Adipocyte (in vitro differentiated cells): ENCODE data around the gene GUCA2B.
A peak's percentile ranks its signal among the peaks of the same experiment; 100 is the strongest.

Experiments
- DNase-seq: peaks from one replicate; pipeline ENCODE4 v3.0.0-alpha.2; 2015; ENCODE audit warnings: low read depth
- H3K27me3 ChIP-seq: replicated peaks from 2 replicates; pipeline ENCODE4 v1.7.0; 2013; ENCODE audit warnings: mild to moderate bottlenecking, low read length, moderate library complexity; ENCODE audit not compliant: control insufficient read depth, insufficient read depth
- H3K36me3 ChIP-seq: 2 replicates; pipeline ENCODE4 v1.7.0; 2013; ENCODE audit warnings: low read length, mild to moderate bottlenecking, moderate library complexity; ENCODE audit not compliant: control insufficient read depth, insufficient read depth, severe bottlenecking
- H3K4me1 ChIP-seq: 2 replicates; pipeline ENCODE4 v1.7.0; 2013; ENCODE audit warnings: mild to moderate bottlenecking, low read length, moderate library complexity; ENCODE audit not compliant: control insufficient read depth, insufficient read depth
- H3K4me3 ChIP-seq: 2 replicates; pipeline ENCODE4 v1.7.0; 2013; ENCODE audit warnings: mild to moderate bottlenecking, low read length, moderate library complexity
- H3K9ac ChIP-seq: 2 replicates; pipeline ENCODE4 v1.7.0; 2013; ENCODE audit warnings: mild to moderate bottlenecking, low read length, moderate library complexity
- H3K9me3 ChIP-seq: 2 replicates; pipeline ENCODE4 v1.7.0; 2013; ENCODE audit warnings: mild to moderate bottlenecking, low read length, moderate library complexity; ENCODE audit not compliant: control insufficient read depth

GUCA2B gene

GRCh38 chr1:42143896-42144710 is 9.1 kb upstream of the GUCA2B start:
- no peak for DNase-seq
- H3K4me1 ChIP-seq, result no peaks in the 10 kb centered on the region

GRCh38 chr1:42144711-42145388 is 8.4 kb upstream of the GUCA2B start:
- no peaks in the 10 kb centered on the region for H3K36me3 ChIP-seq
- H3K9ac ChIP-seq, result no peak overlapping the region
- peaks cover 75% of the 10 kb centered on the region for H3K27me3 ChIP-seq
- no peak for DNase-seq
- no peak overlapping the region for H3K4me3 ChIP-seq
- H3K4me1 ChIP-seq, result no peaks in the 10 kb centered on the region
- peaks cover 3% of the 10 kb centered on the region for H3K9me3 ChIP-seq

More at GRCh38 chr1:42143896-42144710, 9.1 kb upstream of the GUCA2B start:
- Histone ChIP-seq H3K4me3 (no peak overlapping the region), H3K9ac (no peak overlapping the region), H3K9me3 (peaks cover 3% of the 10 kb centered on the region), H3K27me3 (peaks cover 74% of the 10 kb centered on the region), H3K36me3 (no peaks in the 10 kb centered on the region)

GRCh38 chr1:42145389-42145716 is 7.9 kb upstream of the GUCA2B start:
- no peak for DNase-seq
- Histone ChIP-seq H3K9me3 (peaks cover 3% of the 10 kb centered on the region), H3K36me3 (no peaks in the 10 kb centered on the region), H3K4me3 (no peak overlapping the region), H3K4me1 (no peaks in the 10 kb centered on the region), H3K27me3 (peaks cover 78% of the 10 kb centered on the region), H3K9ac (no peak overlapping the region)

- Histone ChIP-seq H3K4me1 (no peaks in the 10 kb centered on the region), H3K4me3 (no peak overlapping the region), H3K9me3 (peaks cover 3% of the 10 kb centered on the region), H3K9ac (no peak overlapping the region), H3K27me3 (peaks cover 84% of the 10 kb centered on the region), H3K36me3 (no peaks in the 10 kb centered on the region)
- no peak for DNase-seq
Measured at GRCh38 chr1:42145764-42146625, 7.2 kb upstream of the GUCA2B start.

GRCh38 chr1:42146626-42147320 is 6.4 kb upstream of the GUCA2B start:
- Histone ChIP-seq H3K9ac (no peak overlapping the region), H3K36me3 (no peaks in the 10 kb centered on the region), H3K4me1 (no peaks in the 10 kb centered on the region), H3K27me3 (peaks cover 85% of the 10 kb centered on the region), H3K4me3 (no peak overlapping the region), H3K9me3 (peaks cover 3% of the 10 kb centered on the region)
- peak; percentile 75 for DNase-seq

- H3K27me3 ChIP-seq, result peaks cover 84% of the 10 kb centered on the region
- no peak overlapping the region for H3K9ac ChIP-seq
- H3K9me3 ChIP-seq, result no peaks in the 10 kb centered on the region
- no peak overlapping the region for H3K4me3 ChIP-seq
- H3K36me3 ChIP-seq, result no peaks in the 10 kb centered on the region
- no peaks in the 10 kb centered on the region for H3K4me1 ChIP-seq
- no peak for DNase-seq
Measured at GRCh38 chr1:42148166-42148565, 5.0 kb upstream of the GUCA2B start.

GRCh38 chr1:42150651-42151050 is 2.6 kb upstream of the GUCA2B start:
- Histone ChIP-seq H3K9me3 (no peaks in the 10 kb centered on the region), H3K36me3 (no peaks in the 10 kb centered on the region), H3K27me3 (peaks cover 78% of the 10 kb centered on the region), H3K4me3 (no peak overlapping the region), H3K4me1 (no peaks in the 10 kb centered on the region), H3K9ac (no peak overlapping the region)
- DNase-seq, result no peak

GRCh38 chr1:42152119-42152518 is 1.1 kb upstream of the GUCA2B start:
- H3K4me1 ChIP-seq, result no peaks in the 10 kb centered on the region
- H3K9ac ChIP-seq, result no peak overlapping the region
- H3K9me3 ChIP-seq, result no peaks in the 10 kb centered on the region
- no peak for DNase-seq
- no peak overlapping the region for H3K4me3 ChIP-seq
- peaks cover 65% of the 10 kb centered on the region for H3K27me3 ChIP-seq
- no peaks in the 10 kb centered on the region for H3K36me3 ChIP-seq

GRCh38 chr1:42153624-42154023 is 414 bp downstream of the GUCA2B start:
- Histone ChIP-seq H3K9me3 (no peaks in the 10 kb centered on the region), H3K4me3 (no peak overlapping the region), H3K9ac (no peak overlapping the region), H3K27me3 (peaks cover 50% of the 10 kb centered on the region), H3K36me3 (no peaks in the 10 kb centered on the region), H3K4me1 (no peaks in the 10 kb centered on the region)
- no peak for DNase-seq

GRCh38 chr1:42154685-42155084 is 1.5 kb downstream of the GUCA2B start:
- Histone ChIP-seq H3K4me1 (no peaks in the 10 kb centered on the region), H3K4me3 (no peak overlapping the region), H3K36me3 (no peaks in the 10 kb centered on the region), H3K27me3 (peaks cover 46% of the 10 kb centered on the region), H3K9me3 (peaks cover 3% of the 10 kb centered on the region), H3K9ac (no peak overlapping the region)
- no peak for DNase-seq

GRCh38 chr1:42155362-42155761 is 2.2 kb downstream of the GUCA2B start:
- peaks cover 10% of the 10 kb centered on the region for H3K9me3 ChIP-seq
- DNase-seq, result no peak
- peaks cover 40% of the 10 kb centered on the region for H3K27me3 ChIP-seq
- no peaks in the 10 kb centered on the region for H3K36me3 ChIP-seq
- no peak overlapping the region for H3K4me3 ChIP-seq
- no peak overlapping the region for H3K9ac ChIP-seq
- H3K4me1 ChIP-seq, result no peaks in the 10 kb centered on the region
